Loucy (cell line): ENCODE measurements around the gene NDUFA5.

Experiments
- H2AFZ ChIP-seq: fragments of 200-600 bp; sonication (generic); 2 replicates; pipeline ENCODE4 v1.6.0; 2016; ENCODE audit warnings: antibody characterized with exemption, mild to moderate bottlenecking, low read length, moderate library complexity
- H3F3A ChIP-seq: fragments of 200-600 bp; 2 replicates; pipeline ENCODE4 v1.6.0; 2016; ENCODE audit warnings: antibody characterized with exemption, low read depth, mild to moderate bottlenecking
- H3K27me3 ChIP-seq: fragments of 200-600 bp; sonication (generic); 2 replicates; pipeline ENCODE4 v1.6.1; 2014; ENCODE audit warnings: low read length, mild to moderate bottlenecking; ENCODE audit not compliant: insufficient read depth, poor library complexity, severe bottlenecking
- H3K36me3 ChIP-seq: fragments of 200-600 bp; sonication (generic); 2 replicates; pipeline ENCODE4 v1.6.1; 2016; ENCODE audit warnings: low read length; ENCODE audit not compliant: insufficient read depth
- H3K4me1 ChIP-seq: fragments of 200-600 bp; sonication (generic); 2 replicates; pipeline ENCODE4 v1.5.1; 2014; ENCODE audit warnings: low read length, mild to moderate bottlenecking; ENCODE audit not compliant: insufficient read depth, poor library complexity, severe bottlenecking
- H3K4me2 ChIP-seq: fragments of 200-600 bp; sonication (generic); 2 replicates; pipeline ENCODE4 v1.6.0; 2014; ENCODE audit warnings: antibody characterized with exemption, low read length, low read depth, mild to moderate bottlenecking; ENCODE audit not compliant: poor library complexity, severe bottlenecking
- H3K4me3 ChIP-seq: fragments of 200-600 bp; sonication (generic); 2 replicates; pipeline ENCODE4 v1.5.1; 2014; ENCODE audit warnings: low read length, mild to moderate bottlenecking, mixed read lengths; ENCODE audit not compliant: poor library complexity, severe bottlenecking
- H3K79me2 ChIP-seq: fragments of 200-600 bp; sonication (generic); 2 replicates; pipeline ENCODE4 v1.6.1; 2014; ENCODE audit warnings: low read length; ENCODE audit not compliant: insufficient read depth
- H3K9ac ChIP-seq: fragments of 200-600 bp; sonication (generic); 2 replicates; pipeline ENCODE4 v1.6.0; 2014; ENCODE audit warnings: mild to moderate bottlenecking, low read depth, low read length, moderate library complexity; ENCODE audit not compliant: poor library complexity, severe bottlenecking
- H3K9me2 ChIP-seq: fragments of 200-600 bp; sonication (generic); replicated peaks from 2 replicates; pipeline ENCODE4 v1.6.1; 2016; ENCODE audit warnings: low read depth, low read length, mixed read lengths
- H3K9me3 ChIP-seq: fragments of 200-600 bp; sonication (generic); 2 replicates; pipeline ENCODE4 v1.6.1; 2014; ENCODE audit warnings: mild to moderate bottlenecking, antibody characterized with exemption, low read length, low read depth; ENCODE audit not compliant: insufficient read depth
- H4K20me1 ChIP-seq: fragments of 200-600 bp; sonication (generic); 2 replicates; pipeline ENCODE4 v1.6.0; 2014; ENCODE audit warnings: antibody characterized with exemption, low read length, mild to moderate bottlenecking; ENCODE audit not compliant: insufficient read depth, poor library complexity, severe bottlenecking
- CTCF ChIP-seq: fragments of 200-600 bp; sonication (generic); conservative IDR thresholded peaks from 2 replicates; pipeline ENCODE4 v1.5.1; 2014; ENCODE audit warnings: mild to moderate bottlenecking, antibody characterized with exemption, low read length
- EZH2phosphoT487 ChIP-seq: fragments of 200-600 bp; IDR thresholded peaks from 2 replicates; pipeline ENCODE4 v1.6.1; 2018; ENCODE audit warnings: antibody characterized with exemption, mild to moderate bottlenecking, moderate library complexity, borderline replicate concordance

NDUFA5 gene

GRCh38 chr7:123535517-123535916 lies 22.1 kb downstream of the NDUFA5 start:
- Histone ChIP-seq H3K4me1 (no peaks in the 10 kb centered on the region), H3K9ac (no peak overlapping the region), H4K20me1 (peaks cover 3% of the 10 kb centered on the region), H3K4me3 (peak overlapping the region; percentile 77), H3K9me2 (no peaks in the 10 kb centered on the region), H3K27me3 (no peaks in the 10 kb centered on the region), H3K36me3 (no peaks in the 10 kb centered on the region), H3K79me2 (no peaks in the 10 kb centered on the region), H2AFZ (peak overlapping the region; percentile 76), H3K4me2 (peak overlapping the region; percentile 64), H3F3A (no peaks in the 10 kb centered on the region), H3K9me3 (no peaks in the 10 kb centered on the region)
- TF ChIP-seq CTCF (no peak), EZH2phosphoT487 (no peak)

GRCh38 chr7:123534383-123535260 lies 23.0 kb downstream of the NDUFA5 start, which contains the start of gene IQUB:
Gene IQUB, minus strand, starts transcription at chr7:123534595. Its CDS starts 22,255 bp downstream, at chr7:123512340.
- TF ChIP-seq CTCF, result no peak
- peak within 1 kb of the TSS; percentile 64 for H3K9ac ChIP-seq
- no peaks in the 10 kb centered on the region for H3F3A ChIP-seq
- no peaks in the 10 kb centered on the region for H3K9me2 ChIP-seq
- H3K27me3 ChIP-seq, result no peaks in the 10 kb centered on the region
- H3K36me3 ChIP-seq, result no peaks in the 10 kb centered on the region
- no peaks in the 10 kb centered on the region for H3K79me2 ChIP-seq
- H3K4me1 ChIP-seq, result no peaks in the 10 kb centered on the region
- H3K4me3 ChIP-seq, result peak within 1 kb of the TSS; percentile 77
- peaks cover 3% of the 10 kb centered on the region for H4K20me1 ChIP-seq
- H3K9me3 ChIP-seq, result no peaks in the 10 kb centered on the region
- H2AFZ ChIP-seq, result peak within 1 kb of the TSS; percentile 76
- peak within 1 kb of the TSS; percentile 72 for H3K4me2 ChIP-seq

- peak overlapping the region; percentile 47; the same call in 1 of the 2 replicates for H2AFZ ChIP-seq
- no peaks in the 10 kb centered on the region for H3K27me3 ChIP-seq
- H3K79me2 ChIP-seq, result no peaks in the 10 kb centered on the region
- H3K36me3 ChIP-seq, result no peaks in the 10 kb centered on the region
- H4K20me1 ChIP-seq, result peaks cover 3% of the 10 kb centered on the region
- H3K4me2 ChIP-seq, result peak overlapping the region; percentile 72
- H3K9me2 ChIP-seq, result no peaks in the 10 kb centered on the region
- H3K4me1 ChIP-seq, result no peaks in the 10 kb centered on the region
- no peaks in the 10 kb centered on the region for H3K9me3 ChIP-seq
- TF ChIP-seq CTCF (no peak), EZH2phosphoT487 (no peak)
- H3K4me3 ChIP-seq, result peak overlapping the region; percentile 77
- H3F3A ChIP-seq, result no peaks in the 10 kb centered on the region
- no peak overlapping the region for H3K9ac ChIP-seq
These were observed 23.7 kb downstream of the NDUFA5 start for GRCh38 chr7:123533929-123534382.
